H7 (cell line): ENCODE data around the gene LYRM4. TPM values are rescaled to one million over a fixed set of nuclear protein-coding genes. Genes with fewer than 3 reads are reported as not detected.

Experiments used
- DNase-seq: peaks from one replicate; pipeline ENCODE4 v3.0.0; 2012
- H3K27me3 ChIP-seq: 2 replicates; pipeline ENCODE4 v1.6.0; 2011; ENCODE audit warnings: mild to moderate bottlenecking, low read length; ENCODE audit not compliant: control insufficient read depth, insufficient read depth
- H3K36me3 ChIP-seq: replicated peaks from 2 replicates; pipeline ENCODE4 v1.5.1; 2011; ENCODE audit warnings: low read length; ENCODE audit not compliant: control insufficient read depth, insufficient read depth
- H3K4me3 ChIP-seq: 2 replicates; pipeline ENCODE4 v1.5.1; 2011; ENCODE audit warnings: low read depth, mild to moderate bottlenecking, control low read depth, low read length, moderate library complexity; ENCODE audit not compliant: insufficient read depth
- total RNA-seq: library from RNA; depleted of rRNA; stranded (reverse); fragments of >200 nt; shearing (Covaris generic); gene quantifications from 2 replicates; pipeline ENCODE4 v1.2.3, GENCODE V29; 2014

Gene LYRM4
- total RNA-seq, 1 experiment from 2014 or later = 45.6 TPM

- DNase-seq = no peak
- H3K36me3 ChIP-seq = no peaks in the 10 kb centered on the region
- H3K4me3 ChIP-seq = no peak overlapping the region
- H3K27me3 ChIP-seq = no peaks in the 10 kb centered on the region
These were observed 158.3 kb downstream of the LYRM4 start for GRCh38 chr6:5102267-5102970.

GRCh38 chr6:5100806-5101205, 159.9 kb downstream of the LYRM4 start:
- H3K36me3 ChIP-seq = no peaks in the 10 kb centered on the region

GRCh38 chr6:5099537-5099936, 161.2 kb downstream of the LYRM4 start:
- H3K27me3 ChIP-seq = no peaks in the 10 kb centered on the region
- no peak for DNase-seq

More at GRCh38 chr6:5100806-5101205, 159.9 kb downstream of the LYRM4 start:
- Histone ChIP-seq H3K27me3 (no peaks in the 10 kb centered on the region), H3K4me3 (no peak overlapping the region)
- no peak for DNase-seq

GRCh38 chr6:5098501-5099270, 162.1 kb downstream of the LYRM4 start:
- no peak overlapping the region for H3K4me3 ChIP-seq

More at GRCh38 chr6:5099537-5099936, 161.2 kb downstream of the LYRM4 start:
- Histone ChIP-seq H3K4me3 (no peak overlapping the region), H3K36me3 (no peaks in the 10 kb centered on the region)

GRCh38 chr6:5096482-5096881, 164.3 kb downstream of the LYRM4 start:
- no peaks in the 10 kb centered on the region for H3K36me3 ChIP-seq
- H3K4me3 ChIP-seq = no peak overlapping the region
- no peak for DNase-seq
- H3K27me3 ChIP-seq = no peaks in the 10 kb centered on the region

More at GRCh38 chr6:5098501-5099270, 162.1 kb downstream of the LYRM4 start:
- no peaks in the 10 kb centered on the region for H3K27me3 ChIP-seq
- DNase-seq = no peak
- no peaks in the 10 kb centered on the region for H3K36me3 ChIP-seq

GRCh38 chr6:5095236-5095635, 165.5 kb downstream of the LYRM4 start:
- Histone ChIP-seq H3K36me3 (no peaks in the 10 kb centered on the region), H3K4me3 (no peak overlapping the region), H3K27me3 (no peaks in the 10 kb centered on the region; the same call in 1 of the 2 replicates)
- no peak for DNase-seq

- no peak overlapping the region for H3K4me3 ChIP-seq
- H3K27me3 ChIP-seq = no peaks in the 10 kb centered on the region; the same call in 1 of the 2 replicates
- no peak for DNase-seq
- H3K36me3 ChIP-seq = no peaks in the 10 kb centered on the region
These were observed 166.4 kb downstream of the LYRM4 start for GRCh38 chr6:5094327-5094726.

- H3K4me3 ChIP-seq = no peak overlapping the region
- no peaks in the 10 kb centered on the region for H3K36me3 ChIP-seq
- H3K27me3 ChIP-seq = no peaks in the 10 kb centered on the region; the same call in 1 of the 2 replicates
- DNase-seq = no peak
These were observed 167.3 kb downstream of the LYRM4 start for GRCh38 chr6:5093231-5094015.

GRCh38 chr6:5091210-5092069, 169.3 kb downstream of the LYRM4 start:
- peaks cover 12% of the 10 kb centered on the region for H3K27me3 ChIP-seq
- no peaks in the 10 kb centered on the region for H3K36me3 ChIP-seq
- no peak for DNase-seq
- H3K4me3 ChIP-seq = no peak overlapping the region

- no peak for DNase-seq
- H3K36me3 ChIP-seq = no peaks in the 10 kb centered on the region
- H3K27me3 ChIP-seq = peaks cover 20% of the 10 kb centered on the region
- H3K4me3 ChIP-seq = no peak overlapping the region
These were observed 170.1 kb downstream of the LYRM4 start for GRCh38 chr6:5090603-5091002.

- Histone ChIP-seq H3K4me3 (no peak overlapping the region), H3K36me3 (no peaks in the 10 kb centered on the region), H3K27me3 (peaks cover 28% of the 10 kb centered on the region)
- DNase-seq = no peak
These were observed 171.0 kb downstream of the LYRM4 start for GRCh38 chr6:5089481-5090438.

- Histone ChIP-seq H3K27me3 (peaks cover 37% of the 10 kb centered on the region), H3K36me3 (no peaks in the 10 kb centered on the region), H3K4me3 (no peak overlapping the region)
- no peak for DNase-seq
These were observed 172.0 kb downstream of the LYRM4 start for GRCh38 chr6:5088780-5089179.

- H3K36me3 ChIP-seq = no peaks in the 10 kb centered on the region
- DNase-seq = peak; percentile 61
- no peak overlapping the region for H3K4me3 ChIP-seq
- H3K27me3 ChIP-seq = peaks cover 49% of the 10 kb centered on the region
These were observed 173.4 kb downstream of the LYRM4 start for GRCh38 chr6:5087389-5087788.
